Natural killer cell (primary cell): ENCODE data around the gene YKT6. TPM values are rescaled to one million over a fixed set of nuclear protein-coding genes. Genes with fewer than 3 reads are reported as not detected.

Experiments used
- ATAC-seq, 3 donors: fragments of 150-1000 bp in 2 of 3; fragments of 200-7000 bp in 1 of 3; cut with Tn5 transposase; 1 replicate in 1 of 3; 2 replicates in 2 of 3; pipeline ENCODE4 v1.10.0; 2021; ENCODE audit warnings: mild to moderate bottlenecking in 2 of 3, moderate library complexity in 2 of 3
- DNase-seq, 2 donors: peaks; one replicate each; pipeline versions ENCODE4 v3.0.0 to v3.0.0-alpha.2; 2013 to 2021; ENCODE audit warnings: mixed read lengths in 1 of 2
- H3K27ac ChIP-seq: one replicate; pipeline ENCODE4 v1.5.1; 2013; ENCODE audit warnings: mild to moderate bottlenecking, low read length
- H3K27me3 ChIP-seq: one replicate; pipeline ENCODE4 v1.6.1; 2013; ENCODE audit warnings: low read length; ENCODE audit not compliant: control insufficient read depth, insufficient read depth
- H3K36me3 ChIP-seq: one replicate; pipeline ENCODE4 v1.6.1; 2013; ENCODE audit warnings: low read length; ENCODE audit not compliant: control insufficient read depth, insufficient read depth
- H3K4me1 ChIP-seq: one replicate; pipeline ENCODE4 v1.6.1; 2013; ENCODE audit warnings: low read length; ENCODE audit not compliant: control insufficient read depth, insufficient read depth
- H3K4me3 ChIP-seq: one replicate; pipeline ENCODE4 v1.5.1; 2013; ENCODE audit warnings: low read length
- H3K9me3 ChIP-seq: one replicate; pipeline ENCODE4 v1.6.1; 2013; ENCODE audit warnings: low read length; ENCODE audit not compliant: control insufficient read depth, insufficient read depth
- H3K27ac Mint-ChIP-seq, 2 donors: one replicate each; pipeline ENCODE4 v1.8.0; 2022; ENCODE audit warnings: mild to moderate bottlenecking in 2 of 2, mixed read lengths in 2 of 2, moderate library complexity in 1 of 2
- H3K27me3 Mint-ChIP-seq, 2 donors: one replicate each; pipeline ENCODE4 v1.8.0; 2022; ENCODE audit warnings: low read depth in 2 of 2, mixed read lengths in 2 of 2
- H3K36me3 Mint-ChIP-seq: one replicate; pipeline ENCODE4 v1.8.0; 2022; ENCODE audit warnings: mixed read lengths
- H3K4me1 Mint-ChIP-seq, 2 donors: one replicate each; pipeline ENCODE4 v1.8.0; 2022; ENCODE audit warnings: mixed read lengths in 2 of 2
- H3K4me3 Mint-ChIP-seq: one replicate; pipeline ENCODE4 v1.8.0; 2022; ENCODE audit warnings: mild to moderate bottlenecking, moderate library complexity, mixed read lengths
- H3K9me3 Mint-ChIP-seq, 2 donors: one replicate each; pipeline ENCODE4 v1.8.0; 2022; ENCODE audit warnings: mixed read lengths in 2 of 2
- whole genome bisulfite sequencing: methylation state at CpG from one replicate; pipeline ENCODE4 v1.1.7; 2013; ENCODE audit warnings: missing lambda C conversion rate; ENCODE audit not compliant: insufficient coverage; 5-methylcytosine and 5-hydroxymethylcytosine counted together
- intact Hi-C: fragments of 100-400 bp; cut with micrococcal nuclease; formaldehyde crosslinking; loops from one replicate; pipeline ENCODE4 v1.14.2; 2022
- total RNA-seq, 4 donors: library from RNA; stranded (reverse); fragments of 120-200 nt in 1 of 4; gene quantifications; one replicate each; pipeline versions ENCODE4 v1.2.3 to v1.2.4, GENCODE V29; 2013 to 2022
- TF ChIP-seq, protein P1 (sequence below): fragments of 200-600 bp; IDR thresholded peaks from one replicate; pipeline ENCODE4 v1.8.0; 2022; ENCODE audit warnings: antibody characterized with exemption

Gene YKT6
- total RNA-seq, 3 donors from 2014 or later (not counting 1 experiment from before 2014, with no cell fraction given): 72.4 to 107 (median 87.1) TPM

DNA sequence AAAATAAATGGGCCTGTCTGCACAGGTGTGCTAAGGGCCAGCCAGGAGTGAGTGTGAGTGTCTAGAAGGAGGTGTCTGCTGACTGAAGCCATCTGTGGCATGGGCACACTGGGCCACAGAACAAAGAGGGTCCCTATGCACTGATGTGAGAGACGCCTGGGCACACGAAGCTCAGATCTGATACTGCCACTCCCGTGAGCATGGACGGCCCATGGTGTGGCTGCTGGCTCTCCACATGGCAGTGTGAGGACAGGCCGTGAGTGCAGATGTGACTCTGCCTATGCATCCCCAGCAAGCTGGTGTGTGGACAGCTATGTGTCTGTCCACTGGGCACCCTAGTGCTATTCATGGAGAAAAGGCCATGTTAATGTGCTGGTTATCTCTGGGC is 46.8 kb upstream of the YKT6 start:
- DNase-seq (no peak), ATAC-seq (no peak)
- Mint-ChIP-seq H3K36me3 (no peaks in the 10 kb centered on the region), H3K4me3 (no peak overlapping the region), H3K27ac (no peak overlapping the region), H3K27me3 (no peaks in the 10 kb centered on the region), H3K4me1 (no peaks in the 10 kb centered on the region), H3K9me3 (no peaks in the 10 kb centered on the region)
- WGBS: 92% methylated on average over 5 of the region's 5 CpGs
- no peak overlapping the region for H3K4me3 ChIP-seq
- H3K27ac ChIP-seq: no peak overlapping the region
- TF ChIP-seq, protein P1, sequence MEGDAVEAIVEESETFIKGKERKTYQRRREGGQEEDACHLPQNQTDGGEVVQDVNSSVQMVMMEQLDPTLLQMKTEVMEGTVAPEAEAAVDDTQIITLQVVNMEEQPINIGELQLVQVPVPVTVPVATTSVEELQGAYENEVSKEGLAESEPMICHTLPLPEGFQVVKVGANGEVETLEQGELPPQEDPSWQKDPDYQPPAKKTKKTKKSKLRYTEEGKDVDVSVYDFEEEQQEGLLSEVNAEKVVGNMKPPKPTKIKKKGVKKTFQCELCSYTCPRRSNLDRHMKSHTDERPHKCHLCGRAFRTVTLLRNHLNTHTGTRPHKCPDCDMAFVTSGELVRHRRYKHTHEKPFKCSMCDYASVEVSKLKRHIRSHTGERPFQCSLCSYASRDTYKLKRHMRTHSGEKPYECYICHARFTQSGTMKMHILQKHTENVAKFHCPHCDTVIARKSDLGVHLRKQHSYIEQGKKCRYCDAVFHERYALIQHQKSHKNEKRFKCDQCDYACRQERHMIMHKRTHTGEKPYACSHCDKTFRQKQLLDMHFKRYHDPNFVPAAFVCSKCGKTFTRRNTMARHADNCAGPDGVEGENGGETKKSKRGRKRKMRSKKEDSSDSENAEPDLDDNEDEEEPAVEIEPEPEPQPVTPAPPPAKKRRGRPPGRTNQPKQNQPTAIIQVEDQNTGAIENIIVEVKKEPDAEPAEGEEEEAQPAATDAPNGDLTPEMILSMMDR: no peak
- no peaks in the 10 kb centered on the region for H3K27me3 ChIP-seq
- intact Hi-C loops: no loop called here
- no peaks in the 10 kb centered on the region for H3K36me3 ChIP-seq
- H3K4me1 ChIP-seq: peaks cover 3% of the 10 kb centered on the region
- H3K9me3 ChIP-seq: no peaks in the 10 kb centered on the region

DNA sequence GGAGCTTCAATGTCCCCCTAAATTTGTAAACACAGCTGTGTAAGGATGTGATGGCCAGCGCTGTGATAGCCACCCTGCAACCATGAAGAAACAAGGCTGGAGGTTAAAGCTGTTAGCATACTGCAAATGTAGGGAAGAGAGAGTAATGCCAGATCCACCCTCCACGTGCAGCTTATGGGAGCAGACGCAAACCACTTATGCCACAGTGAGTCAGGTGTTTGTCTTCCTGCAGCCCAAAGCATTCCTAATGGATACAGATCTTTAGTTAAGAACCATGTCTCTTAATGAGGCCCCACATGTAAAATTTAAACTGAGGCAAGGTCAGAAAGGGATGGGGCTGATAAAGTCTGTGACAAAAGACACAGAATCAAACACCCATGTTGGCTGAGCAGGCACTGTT is 46.1 kb upstream of the YKT6 start:
- Mint-ChIP-seq H3K27me3 (no peaks in the 10 kb centered on the region), H3K4me1 (no peaks in the 10 kb centered on the region), H3K9me3 (no peaks in the 10 kb centered on the region), H3K36me3 (no peaks in the 10 kb centered on the region), H3K27ac (no peak overlapping the region), H3K4me3 (no peak overlapping the region)
- intact Hi-C loops: no loop called here
- no peaks in the 10 kb centered on the region for H3K9me3 ChIP-seq
- ATAC-seq (no peak), DNase-seq (no peak)
- H3K4me1 ChIP-seq: peaks cover 3% of the 10 kb centered on the region
- no peak overlapping the region for H3K4me3 ChIP-seq
- no peaks in the 10 kb centered on the region for H3K27me3 ChIP-seq
- H3K27ac ChIP-seq: no peak overlapping the region
- H3K36me3 ChIP-seq: no peaks in the 10 kb centered on the region
- 86% methylated on average over 3 of the region's 3 CpGs for WGBS
- TF ChIP-seq, protein P1: no peak

DNA sequence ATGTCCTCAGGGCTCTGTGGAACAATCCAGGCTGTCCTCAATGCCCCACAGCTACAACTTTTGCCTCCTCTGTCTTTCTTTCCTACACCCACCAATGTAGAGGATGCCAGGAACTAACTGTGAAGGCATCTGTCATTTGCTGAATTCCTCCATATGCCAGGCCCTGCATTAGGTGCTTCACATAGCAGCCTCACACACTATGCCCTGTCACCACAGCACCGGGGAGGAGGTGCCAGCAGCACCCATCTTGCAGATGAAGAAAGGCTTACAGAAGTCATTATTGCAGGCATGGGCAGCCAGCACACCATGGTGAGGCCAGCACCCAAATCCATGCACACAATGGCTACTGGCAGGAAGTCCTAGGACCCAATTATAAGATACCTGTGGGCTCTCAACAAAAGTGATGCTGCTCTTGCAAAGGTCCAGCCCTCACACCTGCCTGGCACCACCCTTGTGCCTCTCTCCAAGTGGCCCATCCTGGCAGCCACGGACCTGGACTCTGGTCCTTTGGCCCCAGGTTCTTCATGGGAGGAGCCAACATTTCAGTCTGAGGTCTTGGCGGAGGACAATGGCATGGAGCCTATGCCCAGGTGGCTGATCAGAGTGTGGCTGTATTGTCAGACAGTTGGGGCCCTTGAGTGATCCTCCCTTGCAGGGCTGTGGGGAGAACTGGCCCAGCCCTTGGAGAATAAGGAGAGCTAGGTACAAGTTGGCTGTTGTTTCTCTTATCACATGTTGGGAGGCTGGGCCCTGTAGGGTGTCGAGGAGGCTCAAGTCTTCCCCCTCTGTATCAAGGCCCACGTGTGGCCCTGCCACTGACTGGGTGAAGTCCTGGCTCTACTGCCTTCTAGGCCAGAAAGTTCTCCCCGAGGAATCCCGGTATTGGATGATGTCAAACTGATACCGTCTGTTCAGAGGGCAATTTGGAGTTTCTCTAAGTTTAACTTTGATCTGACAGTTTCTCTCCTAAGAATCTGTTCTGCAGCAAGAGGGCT is 45.3 kb upstream of the YKT6 start:
- Mint-ChIP-seq H3K4me1 (no peaks in the 10 kb centered on the region), H3K9me3 (no peaks in the 10 kb centered on the region), H3K27me3 (no peaks in the 10 kb centered on the region), H3K4me3 (no peak overlapping the region), H3K36me3 (no peaks in the 10 kb centered on the region), H3K27ac (no peak overlapping the region)
- TF ChIP-seq, protein P1: no peak
- no peaks in the 10 kb centered on the region for H3K4me1 ChIP-seq
- H3K4me3 ChIP-seq: no peak overlapping the region
- ATAC-seq (no peak), DNase-seq (no peak)
- no peak overlapping the region for H3K27ac ChIP-seq
- intact Hi-C loops: no loop called here
- no peaks in the 10 kb centered on the region for H3K27me3 ChIP-seq
- no peaks in the 10 kb centered on the region for H3K36me3 ChIP-seq
- H3K9me3 ChIP-seq: no peaks in the 10 kb centered on the region
- 88% methylated on average over 8 of the region's 8 CpGs for WGBS
